GM19328 (cell line): ENCODE measurements around the gene LRRIQ1.
A peak's percentile ranks its signal among the peaks of the same experiment; 100 is the strongest.
"Not testable (repeated sequence)": the region's sequence is repeated elsewhere in the genome, so short reads cannot be mapped to it uniquely, and the experiment has no call there.

ENCODE experiments used
- ATAC-seq: cut with Tn5 transposase; IDR thresholded peaks from one replicate; pipeline ENCODE4 v1.9.1; 2021; ENCODE audit warnings: mild to moderate bottlenecking, moderate library complexity; ENCODE audit not compliant: unreplicated experiment

Gene LRRIQ1, protein sequence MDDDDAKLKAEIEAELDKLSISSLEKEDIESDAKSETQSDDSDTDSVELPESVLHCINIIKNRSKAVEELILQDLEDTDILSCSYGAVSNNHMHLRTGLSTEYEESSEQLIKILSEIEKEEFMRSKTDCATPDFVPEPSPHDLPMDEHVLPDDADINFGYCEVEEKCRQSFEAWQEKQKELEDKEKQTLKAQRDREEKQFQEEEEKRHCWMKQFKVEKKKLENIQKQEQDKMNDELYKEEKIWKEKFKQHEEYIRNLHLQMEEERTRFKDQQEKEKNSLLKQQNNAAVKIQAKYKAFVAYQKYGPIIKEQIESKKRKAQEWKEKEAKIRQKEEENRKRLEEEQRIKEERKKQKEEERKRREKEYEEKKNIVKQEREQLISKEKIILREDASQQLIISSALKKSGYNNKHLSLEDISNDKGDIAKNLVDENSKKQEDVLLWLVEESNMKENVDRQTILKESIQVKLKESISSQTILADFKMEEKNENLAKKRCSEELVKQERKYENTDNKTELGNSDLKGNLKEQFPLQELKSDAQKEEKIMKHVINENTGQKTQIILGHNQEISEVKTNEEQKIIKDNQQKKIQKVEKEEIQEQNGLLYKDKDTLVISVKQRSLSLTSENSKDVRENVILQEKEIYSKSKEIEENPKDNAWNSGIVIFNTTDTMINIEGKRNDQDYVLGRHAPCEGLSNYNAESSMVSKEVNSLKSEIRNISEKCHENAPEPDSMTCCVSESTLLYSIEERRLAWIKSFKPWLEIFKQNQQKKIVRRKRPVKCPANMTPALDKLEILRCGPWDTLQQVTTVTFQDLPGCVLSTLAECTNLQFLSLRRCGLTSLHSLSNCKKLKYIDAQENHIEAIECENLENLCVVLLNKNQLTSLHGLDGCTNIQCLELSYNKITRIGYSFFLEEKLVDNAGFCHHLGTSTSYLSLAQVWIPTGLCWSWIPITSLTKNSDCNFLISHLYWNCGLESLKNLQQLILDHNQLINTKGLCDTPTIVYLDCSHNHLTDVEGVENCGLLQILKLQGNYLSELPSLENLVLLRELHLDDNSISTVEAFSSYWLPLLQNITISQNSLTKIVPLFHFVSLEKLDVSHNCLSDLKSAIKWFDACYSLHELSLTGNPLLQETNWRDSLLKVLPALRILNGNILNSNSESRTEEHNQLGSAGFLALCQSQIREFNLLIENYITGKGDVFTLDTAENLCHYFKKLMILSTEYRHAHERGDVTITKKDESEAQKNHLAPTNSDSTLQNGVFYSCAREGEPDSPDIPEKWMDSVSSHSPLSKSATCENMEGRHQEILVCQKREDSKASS (N-terminal part only)

DNA sequence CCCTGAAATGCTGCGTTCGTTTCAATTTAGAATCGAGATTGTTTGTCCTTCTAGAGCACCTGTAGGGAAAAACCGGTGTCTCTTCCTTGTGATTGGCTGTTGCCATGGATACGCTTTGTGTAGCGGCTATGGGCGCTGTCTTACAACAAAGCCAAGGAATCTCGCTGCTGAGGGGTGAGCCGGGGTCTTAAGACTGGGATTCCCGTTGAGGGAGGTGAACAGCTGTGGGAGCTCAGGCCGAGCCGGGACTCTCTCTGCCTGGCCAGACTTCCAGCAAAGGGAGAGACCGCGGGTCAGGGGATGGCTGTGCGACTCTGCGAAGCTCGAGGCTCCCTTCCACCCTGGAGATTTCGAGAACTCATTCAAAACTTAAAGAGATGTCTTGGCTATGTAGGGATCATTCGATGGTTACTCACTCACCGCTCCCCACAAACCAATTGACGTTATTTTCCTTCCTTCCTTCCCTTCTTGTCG lies at the start of gene LRRIQ1, which contains the start of gene TSPAN19:
LRRIQ1 (plus strand) TSS at position 118 of the 474 bp plus-strand sequence. CDS start 1,826 bp downstream, outside the sequence.
TSPAN19 (minus strand) TSS at position 44 of the 474 bp plus-strand sequence. CDS start 6,331 bp downstream, outside the sequence.
- peak; percentile 98 for ATAC-seq

DNA sequence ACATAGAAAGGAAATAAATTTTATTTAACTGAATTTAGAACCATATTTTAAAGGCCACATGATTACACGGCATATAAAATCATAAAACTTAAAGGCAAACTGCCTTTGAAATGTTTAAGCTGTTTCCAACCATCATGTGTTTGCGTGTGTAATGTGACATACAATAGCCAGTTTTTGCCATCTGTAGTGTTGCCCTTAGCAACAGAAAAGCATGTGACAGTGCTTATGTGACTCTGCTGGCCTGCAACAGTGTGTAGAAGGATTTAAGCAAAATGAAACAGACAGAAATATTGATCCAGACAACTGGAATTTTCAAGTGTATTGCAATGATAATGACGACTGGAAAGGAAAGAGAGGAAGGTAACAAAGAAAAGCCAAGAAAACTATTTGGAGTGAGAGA lies 49.6 kb upstream of the LRRIQ1 start:
- ATAC-seq = no peak

DNA sequence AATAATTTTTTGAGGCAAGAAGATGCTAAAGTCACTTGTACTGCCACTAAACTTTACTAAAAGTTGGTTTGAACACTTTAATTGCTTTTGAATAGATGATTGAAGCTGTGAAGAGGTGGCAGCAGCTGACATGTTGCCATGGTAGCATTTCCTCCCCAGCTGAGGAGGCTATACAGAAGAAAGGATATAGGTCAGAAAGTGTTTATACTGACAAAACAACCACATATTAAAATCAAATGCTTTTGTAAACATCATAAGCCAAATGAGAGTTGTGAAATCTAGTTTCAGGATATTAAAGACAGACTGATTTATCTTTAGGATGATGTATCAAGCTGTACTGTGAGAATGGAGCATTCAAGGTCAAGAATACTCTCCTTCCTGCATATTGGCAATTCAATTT lies 41.7 kb upstream of the LRRIQ1 start:
- ATAC-seq = no peak

DNA sequence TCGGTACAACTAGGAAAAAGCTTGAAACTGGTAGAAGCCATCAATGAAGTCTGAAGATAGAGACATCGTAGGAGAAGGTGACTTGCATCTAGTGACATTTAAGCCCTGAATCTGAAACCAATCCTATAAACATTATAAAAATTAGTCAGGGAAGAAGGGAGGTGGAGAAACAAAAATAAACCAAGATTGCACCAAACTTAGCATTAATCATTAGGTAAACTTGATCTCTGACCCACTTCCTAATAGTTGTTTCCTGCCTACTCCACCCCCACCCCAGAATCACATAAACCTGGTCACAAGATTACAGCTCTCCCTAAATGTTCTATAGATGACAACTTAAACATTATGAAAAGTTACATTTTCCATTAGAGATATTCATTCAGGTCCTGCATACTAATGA lies 40.5 kb upstream of the LRRIQ1 start:
- ATAC-seq = no peak

DNA sequence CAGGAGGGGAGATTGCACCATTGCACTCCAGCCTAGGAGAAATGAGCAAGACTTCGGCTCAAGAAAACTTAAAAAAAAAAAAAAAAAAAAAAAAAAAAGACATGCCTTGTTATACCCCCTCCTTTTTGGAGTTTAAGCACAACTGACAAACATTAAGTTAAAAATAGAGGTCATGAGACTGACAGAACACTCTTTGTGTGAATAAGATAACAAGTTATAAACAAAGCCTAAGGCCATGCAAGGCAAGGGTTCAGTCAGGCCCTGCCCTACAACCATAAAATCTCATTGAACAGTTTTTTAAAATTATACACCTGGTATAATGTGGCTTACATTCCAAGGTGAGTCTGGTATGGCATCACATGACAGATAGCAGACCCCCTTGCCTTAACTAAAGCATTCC lies 39.4 kb upstream of the LRRIQ1 start:
- no peak for ATAC-seq

DNA sequence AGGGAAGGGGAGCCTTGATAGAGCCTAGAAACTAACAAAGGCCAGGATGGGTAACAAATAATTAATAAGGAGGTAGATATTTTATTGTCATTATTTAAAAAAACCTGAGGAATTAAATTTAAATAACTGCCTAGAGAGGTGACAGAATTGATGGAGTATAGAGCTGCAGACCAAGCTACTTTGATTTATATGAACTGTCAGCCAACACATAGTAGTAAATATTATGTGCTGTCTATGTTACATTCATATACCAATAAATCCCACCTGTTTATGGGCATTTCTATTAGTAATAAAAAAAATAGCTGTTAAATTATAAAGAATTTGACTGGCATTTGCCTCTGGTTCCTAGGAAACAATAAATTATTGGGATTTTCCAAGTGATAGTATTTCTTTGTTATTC lies 37.8 kb upstream of the LRRIQ1 start:
- ATAC-seq = no peak

DNA sequence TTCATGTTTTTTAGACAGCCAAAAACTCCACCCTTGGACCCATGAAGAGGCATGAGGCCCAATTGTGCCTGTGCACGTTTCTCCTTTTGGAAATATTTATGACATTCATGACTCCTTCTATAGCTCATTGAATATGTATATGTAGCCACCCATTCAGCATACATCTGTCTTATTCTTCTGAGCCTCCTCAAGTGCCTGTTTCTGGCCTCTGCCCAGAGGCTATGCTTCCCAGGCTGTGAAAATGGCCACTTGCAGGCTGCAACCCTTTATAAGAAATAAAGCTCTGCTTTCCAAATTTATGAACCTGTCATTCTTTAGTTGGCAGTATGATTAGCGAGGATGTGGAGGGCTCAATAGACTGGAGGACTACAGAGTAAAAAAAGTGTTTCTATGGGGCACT lies 35.4 kb upstream of the LRRIQ1 start:
- ATAC-seq = no peak

DNA sequence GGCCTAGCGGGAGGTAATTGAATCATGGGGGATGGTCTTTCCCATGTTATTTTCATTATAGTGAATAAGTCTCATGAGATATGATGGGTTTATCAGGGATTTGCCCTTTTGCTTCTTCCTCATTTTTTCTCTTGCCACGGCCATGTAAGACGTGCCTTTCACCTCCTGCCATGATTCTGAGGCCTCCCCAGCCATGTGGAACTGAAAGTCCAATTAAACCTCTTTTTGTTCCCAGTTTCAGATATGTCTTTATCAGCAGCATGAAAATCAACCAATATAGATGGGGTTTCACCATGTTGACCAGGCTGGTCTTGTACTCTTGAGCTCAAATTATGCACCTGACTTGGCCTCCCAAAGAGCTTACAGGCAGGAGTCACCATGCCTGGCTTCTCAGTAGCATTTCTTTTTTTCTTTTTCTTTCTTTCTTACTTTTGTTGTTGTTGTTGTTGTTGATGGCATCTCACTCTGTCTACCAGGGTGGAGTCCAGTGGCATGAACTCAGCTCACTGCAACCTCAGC lies 33.3 kb upstream of the LRRIQ1 start:
- ATAC-seq = no peak

DNA sequence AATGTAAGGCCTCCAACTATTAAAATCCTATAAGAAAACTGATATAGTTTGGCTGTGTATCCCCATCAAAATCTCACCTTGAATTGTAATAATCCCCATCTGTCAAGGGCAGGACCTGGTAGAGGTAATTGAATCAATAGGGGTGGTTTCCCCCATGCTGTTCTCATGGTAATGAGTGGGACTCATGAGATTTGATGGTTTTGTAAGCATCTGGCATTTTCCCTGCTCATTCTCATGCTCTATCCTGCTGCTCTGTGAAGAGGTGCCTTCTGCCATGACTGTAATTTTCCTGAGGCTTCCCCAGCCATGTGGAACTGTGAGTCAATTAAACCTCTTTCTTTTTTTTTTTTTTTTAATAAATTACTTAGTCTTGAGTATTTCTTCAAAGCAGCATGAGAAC lies 31.9 kb upstream of the LRRIQ1 start:
- no peak for ATAC-seq

DNA sequence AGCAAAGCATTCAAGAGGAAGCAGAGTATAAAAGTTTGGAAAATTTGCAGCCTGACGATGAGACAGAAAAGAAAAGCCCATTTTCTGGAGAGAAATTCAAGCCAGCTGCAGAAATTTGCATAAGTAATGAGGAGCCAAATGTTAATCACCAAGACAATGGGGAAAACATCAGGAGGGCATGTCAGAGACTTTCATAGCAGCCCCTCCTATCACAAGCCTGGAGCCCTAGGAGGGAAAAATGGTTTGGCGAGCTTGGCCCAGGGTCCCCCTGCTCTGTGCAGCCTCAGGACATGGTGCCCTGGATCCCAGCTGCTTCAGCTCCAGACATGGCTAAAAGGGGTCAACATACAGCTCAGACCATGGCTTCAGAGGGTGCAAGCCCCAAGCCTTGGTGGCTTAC lies 31.1 kb upstream of the LRRIQ1 start:
- ATAC-seq = not testable (repeated sequence)

DNA sequence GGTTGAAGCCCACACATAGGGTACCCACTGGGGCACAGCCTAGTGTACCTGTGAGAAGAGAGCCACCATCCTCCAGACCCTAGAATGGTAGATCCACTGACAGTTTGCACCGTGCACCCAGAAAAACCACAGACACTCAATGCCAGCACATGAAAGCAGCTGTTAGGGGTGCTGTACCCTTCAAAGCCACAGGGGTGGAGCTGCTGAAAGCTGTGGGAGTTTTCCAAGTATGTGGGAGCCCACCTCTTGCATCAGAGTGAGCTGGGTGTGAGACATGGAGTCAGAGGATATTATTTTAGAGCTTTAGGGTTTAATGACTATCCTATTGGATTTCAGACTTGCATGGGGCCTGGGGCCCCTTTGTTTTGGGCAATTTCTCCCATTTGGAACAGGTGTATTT lies 30.5 kb upstream of the LRRIQ1 start:
- no peak for ATAC-seq

DNA sequence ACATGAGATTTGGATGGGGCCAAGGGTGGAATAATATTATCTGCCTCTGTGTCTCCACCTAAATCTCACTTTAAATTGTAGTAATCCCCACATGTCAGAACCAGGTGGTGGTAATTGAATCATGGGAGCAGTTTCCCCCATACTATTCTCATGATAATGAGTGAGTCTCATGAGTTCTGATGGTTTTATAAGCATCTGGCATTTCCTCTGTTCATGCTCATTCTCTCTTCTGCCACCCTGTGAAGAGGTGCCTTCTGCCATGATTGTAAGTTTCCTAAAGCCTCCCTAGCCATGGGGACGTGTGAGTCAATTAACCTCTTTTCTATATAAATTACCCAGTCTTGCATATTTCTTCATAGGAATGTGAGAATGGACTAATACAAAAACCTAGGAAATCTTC lies 29.9 kb upstream of the LRRIQ1 start:
- no peak for ATAC-seq

DNA sequence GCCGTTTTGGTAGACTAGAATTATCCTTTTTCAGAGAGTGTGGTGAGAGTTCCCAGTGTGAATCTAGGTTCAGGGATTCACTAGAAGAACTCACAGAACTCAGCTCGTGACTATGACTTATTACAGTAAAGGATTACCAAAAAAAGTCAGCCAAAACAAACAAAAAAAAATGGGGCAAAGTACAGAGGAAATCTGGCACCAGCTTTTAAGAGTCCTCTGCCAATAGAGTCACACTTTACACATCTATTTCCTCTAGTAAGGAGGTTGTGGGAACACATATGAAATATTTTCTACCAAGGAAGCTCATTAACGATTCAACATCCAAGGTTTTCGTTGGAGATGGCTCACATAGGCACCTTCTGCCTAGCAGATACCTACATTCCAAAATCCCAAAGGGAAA lies 28.3 kb upstream of the LRRIQ1 start:
- no peak for ATAC-seq

DNA sequence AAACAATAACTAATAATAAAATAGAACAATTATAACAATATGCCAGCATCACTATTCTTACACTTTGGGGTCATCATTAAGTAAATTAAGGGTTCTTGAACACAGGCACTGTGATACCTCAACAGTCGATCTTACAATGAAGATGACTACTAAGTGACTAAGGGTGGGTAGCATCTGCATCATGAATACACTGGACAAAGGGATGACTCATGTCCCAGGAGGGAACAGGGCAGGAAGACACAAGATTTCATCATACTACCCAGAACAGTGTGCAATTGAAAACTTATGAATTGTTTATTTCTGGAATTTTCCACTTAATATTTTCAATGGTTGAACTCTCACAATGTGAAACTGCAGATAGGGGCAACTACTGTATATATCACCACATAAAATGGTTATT lies 19.7 kb upstream of the LRRIQ1 start:
- ATAC-seq = no peak

DNA sequence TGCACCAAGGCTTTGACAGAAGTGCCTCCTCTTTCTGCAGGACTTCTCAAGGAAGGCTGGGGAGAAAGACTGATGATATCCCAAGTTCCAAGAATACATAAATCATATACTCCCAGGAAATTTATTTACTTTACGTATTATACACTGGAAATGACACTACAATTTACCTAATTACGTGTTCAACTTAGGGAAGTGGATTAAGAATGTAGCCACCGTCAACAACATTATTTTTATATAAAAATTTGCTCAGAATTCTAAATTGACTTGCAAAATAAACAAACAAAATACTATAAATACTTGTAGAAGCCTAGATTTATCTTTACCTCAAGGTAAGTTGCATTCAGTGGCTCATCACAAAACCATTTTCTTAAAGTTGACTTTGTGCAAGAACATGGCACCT lies 19.0 kb upstream of the LRRIQ1 start:
- no peak for ATAC-seq

DNA sequence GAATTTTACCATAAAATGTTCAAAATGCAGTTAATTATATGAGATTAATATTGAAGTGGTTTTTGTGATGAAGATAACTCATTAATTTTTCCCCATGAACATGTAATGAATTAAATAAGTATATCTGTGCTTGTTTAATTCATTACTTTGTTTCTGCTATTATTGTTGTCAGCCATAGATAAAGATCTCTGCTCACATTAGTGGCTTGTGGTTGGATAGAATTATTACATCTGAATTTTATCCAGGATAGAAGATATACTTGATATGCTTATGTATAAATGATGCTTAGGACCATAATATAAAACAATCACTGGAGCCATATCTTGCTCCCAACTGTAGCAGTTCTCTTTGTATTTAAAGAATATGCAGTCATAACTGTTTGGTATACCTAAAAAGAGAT lies 18.5 kb upstream of the LRRIQ1 start:
- no peak for ATAC-seq

DNA sequence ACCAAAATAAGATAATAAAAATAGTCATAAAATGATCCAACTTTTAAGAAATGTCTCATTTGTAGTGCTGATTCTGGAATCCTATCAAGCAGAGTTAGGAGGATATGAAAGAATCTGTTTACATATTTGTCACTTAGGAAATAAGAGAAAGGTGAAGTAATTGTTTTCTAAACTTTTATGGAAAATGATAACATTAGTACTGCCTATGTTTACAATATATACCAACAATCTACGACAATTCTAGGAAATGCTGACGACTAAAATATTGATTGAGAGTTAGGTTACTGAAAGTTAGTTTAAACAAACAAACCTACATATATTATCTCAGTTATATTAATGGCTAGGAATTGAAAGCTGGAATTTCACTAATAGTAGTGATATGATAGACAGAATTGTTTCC lies 18.1 kb upstream of the LRRIQ1 start:
- ATAC-seq = no peak

DNA sequence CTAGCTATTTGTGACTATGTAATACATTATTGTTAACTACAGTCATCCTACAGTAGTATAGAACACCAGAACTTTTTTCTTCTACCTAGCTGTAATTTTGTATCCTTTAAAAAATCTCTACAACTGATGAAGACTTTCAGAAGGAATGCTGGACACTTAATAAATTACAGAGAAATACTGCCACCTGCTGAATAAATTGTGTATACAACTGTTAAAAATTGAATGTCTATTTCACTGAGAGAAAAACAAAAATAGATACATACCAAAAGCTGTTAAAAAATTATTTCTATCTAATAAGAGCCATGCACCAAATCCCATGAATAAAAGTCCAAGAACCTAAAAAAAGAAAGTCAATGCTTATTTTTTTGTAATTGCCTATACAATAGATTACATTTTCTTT lies 6.7 kb upstream of the LRRIQ1 start:
- no peak for ATAC-seq

DNA sequence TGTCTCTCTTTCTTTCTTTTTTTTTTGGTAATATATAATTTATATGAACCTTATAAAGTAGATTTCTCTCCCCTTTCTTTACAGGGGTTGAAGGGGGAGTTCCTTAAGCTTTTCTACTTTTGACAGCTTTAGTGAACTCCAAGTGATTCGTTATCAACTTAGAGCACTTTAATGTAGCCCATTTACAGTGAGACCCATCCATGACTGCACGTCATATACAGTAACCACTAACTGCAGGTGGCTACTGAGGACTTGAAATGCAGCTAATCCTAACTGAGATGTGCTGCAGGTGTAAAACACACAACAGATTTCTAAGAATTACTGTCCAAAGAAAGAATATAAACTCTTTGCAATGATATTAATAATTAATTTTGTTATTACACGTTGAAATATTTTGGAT lies 582 bp downstream of the LRRIQ1 start:
- no peak for ATAC-seq

DNA sequence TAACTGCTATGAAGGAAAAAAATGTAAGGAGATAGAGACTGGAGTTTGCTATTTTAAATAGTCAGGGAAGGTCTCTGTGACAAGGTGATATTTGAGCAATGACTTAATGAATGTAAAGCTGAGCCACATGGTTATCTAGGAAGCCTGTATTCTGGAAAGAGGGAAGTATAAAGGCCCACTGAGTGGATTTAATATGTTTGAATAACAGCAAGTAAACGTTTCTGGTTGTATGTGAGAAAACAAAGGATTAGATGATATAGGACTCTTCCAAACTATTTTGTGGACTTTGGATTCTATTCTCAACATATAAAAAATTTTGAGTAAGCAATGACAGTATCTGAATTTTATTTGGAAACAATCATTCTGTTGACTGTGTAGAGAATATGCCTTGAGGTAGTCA lies 5.2 kb downstream of the LRRIQ1 start:
- ATAC-seq = no peak

DNA sequence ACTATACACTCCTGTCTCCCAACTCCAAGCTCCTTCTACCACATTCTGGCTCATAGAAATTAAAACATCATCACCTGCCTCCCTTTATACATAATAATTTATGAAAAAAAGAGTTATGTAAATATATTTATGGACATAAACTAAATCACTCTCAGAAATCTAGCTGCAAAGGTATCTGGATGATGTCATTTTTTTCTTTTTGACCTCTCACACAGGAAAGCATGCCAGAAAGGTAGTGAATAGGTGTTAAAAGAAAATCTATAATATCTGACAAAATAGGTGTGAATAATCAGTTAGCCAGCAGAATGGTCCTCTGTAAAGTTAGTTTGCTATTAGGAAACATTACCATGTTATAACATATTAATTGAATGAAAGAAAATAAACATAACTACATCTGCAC lies 7.7 kb downstream of the LRRIQ1 start:
- no peak for ATAC-seq
